NCI-H82 (cell line): Measurements from ENCODE around the gene METAP1.
"Not testable (repeated sequence)": the region's sequence is repeated elsewhere in the genome, so short reads cannot be mapped to it uniquely, and the experiment has no call there.

ENCODE experiments used
- DNase-seq: peaks from one replicate; lab custom pipeline; 2025; lab: John Stamatoyannopoulos, UW

METAP1 gene

GRCh38 chr4:99099814-99100213 is 104.3 kb downstream of the METAP1 start:
- DNase-seq, result not testable (repeated sequence)

GRCh38 chr4:99100876-99101275 is 105.4 kb downstream of the METAP1 start:
- DNase-seq, result no peak

- DNase-seq, result no peak
These were observed 107.1 kb downstream of the METAP1 start for GRCh38 chr4:99102634-99103033.

GRCh38 chr4:99103166-99103565 is 107.6 kb downstream of the METAP1 start:
- DNase-seq, result no peak

- DNase-seq, result no peak
These were observed 108.6 kb downstream of the METAP1 start for GRCh38 chr4:99104153-99104552.

GRCh38 chr4:99109286-99109685 is 113.8 kb downstream of the METAP1 start:
- DNase-seq, result not testable (repeated sequence)
